GM21723 (cell line): ENCODE data around the gene RAB9B.
"Not testable (repeated sequence)": the region's sequence is repeated elsewhere in the genome, so short reads cannot be mapped to it uniquely, and the experiment has no call there.

ENCODE experiments used
- ATAC-seq: cut with Tn5 transposase; IDR thresholded peaks from one replicate; pipeline ENCODE4 v1.9.1; 2021; ENCODE audit warnings: mild to moderate bottlenecking, moderate library complexity; ENCODE audit not compliant: unreplicated experiment

Gene RAB9B, protein sequence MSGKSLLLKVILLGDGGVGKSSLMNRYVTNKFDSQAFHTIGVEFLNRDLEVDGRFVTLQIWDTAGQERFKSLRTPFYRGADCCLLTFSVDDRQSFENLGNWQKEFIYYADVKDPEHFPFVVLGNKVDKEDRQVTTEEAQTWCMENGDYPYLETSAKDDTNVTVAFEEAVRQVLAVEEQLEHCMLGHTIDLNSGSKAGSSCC

GRCh38 chrX:103831803-103832544 lies at the start of gene RAB9B:
RAB9B (minus strand) TSS chrX:103832257; CDS start chrX:103825784, 6,473 bp downstream.
- ATAC-seq = peak; percentile 69

- no peak for ATAC-seq
Measured at GRCh38 chrX:103879339-103879738, 47.3 kb upstream of the RAB9B start.

DNA sequence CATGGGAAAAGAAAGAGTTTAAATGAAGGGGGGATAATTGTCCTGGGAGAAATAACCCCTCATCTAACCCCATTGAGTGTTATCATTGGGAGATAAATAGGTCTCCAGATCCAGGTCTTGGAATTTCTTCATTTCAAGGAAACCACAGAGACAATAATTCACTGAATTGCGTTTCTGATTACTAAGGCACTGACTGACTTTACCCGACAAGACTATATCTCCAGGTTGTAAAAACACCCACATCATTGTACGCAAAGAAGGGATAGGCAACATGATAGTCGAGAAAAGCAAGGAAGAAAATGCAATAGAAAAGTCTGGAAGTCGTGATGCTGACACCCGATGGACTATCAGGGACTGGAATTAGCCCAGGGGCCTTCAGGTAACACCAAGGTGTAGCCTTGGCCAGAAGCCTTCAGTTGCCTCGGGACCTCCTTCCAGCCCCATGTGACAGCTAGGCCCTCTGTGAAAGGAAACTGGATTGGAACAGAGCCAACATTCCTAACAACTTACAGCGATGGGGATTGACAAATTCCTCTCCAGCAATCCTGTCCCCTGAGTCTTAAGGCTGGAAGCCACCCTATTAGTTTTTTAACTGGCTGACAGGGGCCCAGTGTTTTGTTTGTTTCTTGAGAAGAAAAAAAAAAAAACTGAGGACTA lies 46.5 kb upstream of the RAB9B start:
- ATAC-seq = no peak

- no peak for ATAC-seq
Measured at GRCh38 chrX:103877571-103877970, 45.5 kb upstream of the RAB9B start.

DNA sequence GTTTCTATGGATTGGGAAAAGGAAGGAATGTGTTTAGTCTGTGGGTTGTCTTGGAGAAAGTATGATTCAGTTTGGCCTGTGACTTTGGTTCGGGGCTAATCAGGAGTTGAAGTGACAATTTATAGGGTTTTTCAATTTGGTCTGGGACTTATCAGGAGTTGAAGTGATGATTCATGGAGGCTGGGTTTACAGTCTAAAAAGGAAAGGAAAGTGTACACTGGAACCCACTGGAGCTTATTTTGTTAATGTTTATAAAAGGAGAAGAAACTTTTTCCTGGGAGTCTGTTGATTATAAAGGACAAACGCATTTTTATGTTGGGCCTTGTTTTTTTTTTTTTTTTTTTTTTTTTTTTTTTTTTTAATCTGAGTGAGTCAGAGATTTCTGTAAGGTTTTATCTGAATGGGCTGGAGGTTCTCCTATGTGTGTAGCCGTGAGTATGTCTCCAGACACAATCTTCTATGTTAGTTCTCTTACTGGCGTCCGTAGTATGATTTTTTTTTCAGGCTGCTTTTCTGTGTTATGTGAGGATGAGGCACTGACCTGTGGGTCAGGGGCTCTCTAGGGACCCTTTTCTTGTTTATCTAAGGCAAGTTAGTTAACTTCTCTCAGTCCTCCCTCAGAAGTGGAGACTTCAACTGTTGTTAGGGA lies 33.0 kb upstream of the RAB9B start:
- ATAC-seq = no peak

DNA sequence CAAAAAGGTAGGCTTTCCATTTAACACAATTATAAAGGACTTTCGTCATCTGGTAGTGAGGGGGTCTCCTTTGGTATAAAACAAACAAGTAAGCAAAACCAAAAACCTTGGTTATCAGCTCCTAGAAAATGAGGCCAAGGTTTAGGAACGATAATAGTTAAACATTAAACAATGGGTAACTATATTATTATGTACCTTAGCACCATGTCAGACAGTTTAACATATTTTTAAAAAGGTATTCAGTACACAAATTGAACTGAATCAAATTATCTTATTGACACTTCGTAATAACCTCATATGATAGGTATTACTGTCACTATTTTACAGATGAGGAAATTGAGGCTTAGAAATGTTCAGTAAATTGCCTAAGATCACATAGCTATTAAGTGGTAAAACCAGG lies 32.1 kb upstream of the RAB9B start:
- ATAC-seq = no peak

- ATAC-seq = no peak
Measured at GRCh38 chrX:103861200-103861599, 29.1 kb upstream of the RAB9B start.

DNA sequence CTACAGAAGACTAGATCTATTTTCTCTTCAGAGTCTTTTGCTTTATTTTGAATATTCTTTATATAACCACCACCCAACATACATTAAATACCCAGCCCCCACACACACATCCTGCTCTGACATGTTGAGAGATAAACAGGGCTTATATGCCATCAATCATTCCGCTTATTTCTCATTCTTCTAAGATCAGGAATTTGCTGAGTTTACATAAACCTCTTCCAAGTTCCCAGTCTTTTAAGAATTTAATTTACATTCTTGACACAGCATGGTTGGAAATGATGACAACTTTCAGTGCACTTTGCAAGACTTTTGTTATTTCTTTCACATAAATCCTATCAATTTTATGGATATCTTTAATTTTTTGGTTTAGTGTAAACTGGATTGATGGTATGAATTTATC lies 17.5 kb upstream of the RAB9B start:
- ATAC-seq = no peak

- ATAC-seq = no peak
Measured at GRCh38 chrX:103847174-103847870, 15.3 kb upstream of the RAB9B start.

GRCh38 chrX:103846386-103846785 lies 14.3 kb upstream of the RAB9B start:
- ATAC-seq = no peak

DNA sequence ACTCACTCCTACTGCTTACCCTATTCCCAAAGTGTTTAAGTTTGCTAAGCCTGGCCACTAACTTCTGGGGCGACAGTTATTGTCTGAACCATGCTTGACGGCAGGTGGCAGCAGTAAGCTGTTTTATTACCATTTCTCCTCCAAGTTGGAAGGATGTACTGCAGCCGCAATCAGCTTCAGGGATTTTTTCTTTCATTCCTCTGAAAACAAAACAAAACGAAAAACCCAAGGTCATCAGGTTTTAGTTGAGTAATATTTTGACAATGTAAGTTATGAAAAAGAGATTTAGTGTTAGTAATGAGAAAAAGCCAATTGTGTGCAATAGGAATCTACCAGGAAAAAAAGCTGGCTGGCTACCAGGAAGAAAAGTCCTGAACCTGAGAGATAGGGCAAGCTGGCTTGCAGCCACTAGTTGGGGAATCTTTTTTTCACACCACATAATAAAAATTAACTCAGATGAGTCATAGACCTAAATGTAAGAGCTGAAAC lies 13.2 kb upstream of the RAB9B start:
- peak; percentile 94 for ATAC-seq

DNA sequence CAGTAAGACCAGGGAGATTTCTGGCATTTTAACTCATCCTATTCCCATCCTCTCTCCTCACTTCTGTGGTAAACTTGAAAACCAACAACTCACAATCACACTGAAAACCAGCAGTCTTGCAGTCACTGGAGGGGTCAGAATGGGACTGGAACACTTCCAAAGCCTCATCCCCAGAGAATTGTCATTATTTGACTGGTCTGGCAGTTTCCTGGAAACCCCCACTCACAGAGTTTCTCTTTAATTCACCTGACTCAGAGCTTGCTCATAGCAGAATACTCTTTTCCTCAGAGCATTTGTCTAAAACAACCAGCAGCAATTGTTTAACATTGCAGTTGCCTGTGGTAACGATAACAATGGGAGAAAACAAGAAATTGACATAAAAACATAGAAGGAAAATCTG lies 7.3 kb upstream of the RAB9B start:
- ATAC-seq = no peak

GRCh38 chrX:103831342-103831802 lies 685 bp downstream of the RAB9B start:
- ATAC-seq = peak; percentile 95

DNA sequence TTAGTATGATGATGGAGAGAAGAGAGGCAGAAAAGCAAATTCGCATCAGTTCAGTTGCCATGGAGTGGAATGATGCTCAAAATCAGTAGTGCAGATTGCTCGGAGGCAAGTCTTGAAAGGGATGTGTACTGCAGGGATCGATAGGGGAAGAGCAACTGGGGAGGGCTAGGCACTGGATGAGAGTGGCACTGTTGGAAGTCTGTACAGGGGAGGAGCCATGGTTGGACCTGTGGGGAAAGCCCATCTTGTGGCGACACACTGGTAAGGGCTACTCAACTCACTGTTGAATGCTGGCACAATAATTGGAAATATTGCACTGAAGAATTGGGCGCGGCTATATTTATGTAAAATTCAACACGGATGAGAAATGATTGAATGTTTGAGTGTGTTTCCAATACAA lies 1.2 kb downstream of the RAB9B start:
- ATAC-seq = no peak

DNA sequence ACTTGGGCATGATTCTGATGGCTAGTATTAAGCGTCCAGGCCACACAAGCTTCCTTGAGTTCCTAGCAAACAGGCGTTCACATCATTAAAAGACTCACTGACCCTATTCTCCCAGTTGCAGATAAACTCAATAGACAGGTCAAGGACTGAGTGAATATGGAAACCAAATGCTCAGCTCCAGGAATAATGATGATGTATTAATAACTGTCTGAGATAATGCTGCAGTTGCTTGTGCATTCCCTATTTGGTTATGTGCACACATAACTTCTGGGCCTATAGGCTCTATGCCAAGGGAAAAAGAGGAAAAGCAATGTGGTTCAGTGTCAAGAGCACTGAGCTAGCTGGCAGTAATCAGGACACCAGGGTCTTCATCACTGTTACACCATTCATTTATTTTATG lies 3.5 kb downstream of the RAB9B start:
- no peak for ATAC-seq

GRCh38 chrX:103825881-103826280 lies 6.2 kb downstream of the RAB9B start:
- no peak for ATAC-seq

DNA sequence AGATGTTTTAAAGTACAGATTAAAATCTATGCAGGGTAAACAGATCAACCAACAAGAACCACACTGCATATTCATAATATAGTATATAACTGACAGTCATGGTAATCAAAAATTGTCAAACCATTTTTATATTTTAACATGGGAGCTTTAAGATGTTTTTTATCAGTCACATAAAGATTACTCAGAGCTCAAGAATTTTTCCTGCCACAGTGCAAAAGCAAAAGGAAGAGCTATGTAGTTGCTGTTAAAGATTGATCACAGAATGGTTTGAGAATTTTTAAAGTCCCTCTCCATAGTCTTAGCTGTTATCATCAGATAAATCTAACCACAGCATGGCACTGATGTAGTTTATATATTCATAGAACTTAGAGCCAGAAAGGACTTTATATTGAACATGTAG lies 8.5 kb downstream of the RAB9B start:
- no peak for ATAC-seq

GRCh38 chrX:103820802-103821201 lies 11.3 kb downstream of the RAB9B start:
- ATAC-seq = not testable (repeated sequence)

DNA sequence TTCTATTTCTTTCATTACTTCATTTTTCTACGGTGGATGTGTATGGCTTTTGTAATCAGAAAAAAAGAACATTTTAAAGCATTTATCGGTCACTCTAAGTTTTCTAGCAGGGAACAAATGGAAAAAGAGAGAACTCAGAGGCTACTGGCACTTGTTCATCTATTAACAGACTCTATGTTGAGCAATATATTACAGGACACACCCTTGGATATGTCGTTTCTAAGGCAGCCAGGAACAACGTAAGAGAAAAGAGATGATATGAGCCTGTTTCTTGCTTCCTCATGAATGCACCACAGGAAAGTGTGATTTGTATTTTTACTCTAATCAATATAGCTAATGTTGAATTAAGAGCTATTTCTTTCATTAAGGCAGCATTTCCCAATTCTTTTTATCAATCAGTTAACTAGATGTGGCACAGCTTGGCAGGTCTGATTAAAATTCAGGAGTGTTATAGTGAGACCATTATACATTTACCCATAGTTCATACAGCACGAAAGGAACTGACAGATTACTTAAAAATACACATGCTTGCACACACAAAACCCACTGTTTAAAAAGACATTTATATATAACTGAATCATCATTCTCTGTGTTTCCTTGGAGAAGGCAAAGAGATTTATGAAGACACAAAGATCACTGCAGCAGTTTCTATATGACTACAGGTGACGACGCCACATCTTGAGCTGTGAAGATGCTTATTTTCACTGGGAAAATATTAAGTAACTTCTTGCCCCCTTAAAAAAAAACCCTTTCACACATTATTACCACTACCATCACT lies 13.0 kb downstream of the RAB9B start:
- no peak for ATAC-seq

DNA sequence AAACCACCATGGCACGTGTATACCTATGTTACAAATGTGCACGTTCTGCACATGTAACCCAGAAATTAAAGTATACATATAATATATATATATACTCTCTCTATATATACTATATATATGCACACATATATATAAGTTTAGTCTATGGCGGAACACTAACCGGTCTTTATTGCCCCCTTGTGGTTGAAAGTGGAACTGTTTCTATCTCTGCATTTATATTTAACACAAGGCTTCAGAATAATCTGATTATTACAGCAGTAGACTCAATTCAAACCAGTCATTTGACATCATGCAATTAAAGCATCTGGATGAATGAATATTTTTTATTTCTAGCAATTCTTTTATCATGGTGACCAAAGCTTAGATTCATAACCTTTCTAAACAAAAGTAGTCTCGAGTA lies 14.6 kb downstream of the RAB9B start:
- peak; percentile 68 for ATAC-seq
